Left ventricle myocardium inferior (tissue), 1 donor: ENCODE results near the gene GTF2F1. TPM values are rescaled to one million over a fixed set of nuclear protein-coding genes. Genes with fewer than 3 reads are reported as not detected.

Experiments
- DNase-seq: peaks from one replicate; pipeline ENCODE4 v3.0.0-alpha.2; 2020
- H3K27ac ChIP-seq: fragments of 200-600 bp; replicated peaks from 2 replicates; pipeline ENCODE4 v1.8.0; 2021
- H3K27me3 ChIP-seq: fragments of 200-600 bp; 2 replicates; pipeline ENCODE4 v1.8.0; 2021; ENCODE audit warnings: low read depth
- H3K36me3 ChIP-seq: fragments of 200-600 bp; 2 replicates; pipeline ENCODE4 v1.8.0; 2021
- H3K4me1 ChIP-seq: fragments of 200-600 bp; 2 replicates; pipeline ENCODE4 v1.8.0; 2021
- H3K4me3 ChIP-seq: fragments of 200-600 bp; 2 replicates; pipeline ENCODE4 v1.8.0; 2021; ENCODE audit warnings: mild to moderate bottlenecking, moderate library complexity
- H3K9me3 ChIP-seq: fragments of 200-600 bp; replicated peaks from 2 replicates; pipeline ENCODE4 v1.8.0; 2021
- CTCF ChIP-seq: fragments of 200-600 bp; IDR thresholded peaks from 2 replicates; pipeline ENCODE4 v1.8.0; 2021; ENCODE audit warnings: antibody characterized with exemption, mild to moderate bottlenecking, borderline replicate concordance
- intact Hi-C: fragments of 100-400 bp; cut with micrococcal nuclease; formaldehyde crosslinking; loops from one replicate; pipeline ENCODE4 v1.11.0; 2022
- total RNA-seq: library from RNA; stranded (reverse); fragmentation: NEBNext Ultra II Directional; extraction: Animal tissue kit (Norgen Biotek cat#: 25700); gene quantifications from one replicate; pipeline ENCODE4 v1.2.1, GENCODE V29; 2021
- donor health status: DM: no; HTN: yes; CAD: no; lungs with severe emphysema.

Gene GTF2F1
- total RNA-seq, 1 donor from 2014 or later, result 33.8 TPM

- no peak overlapping the region for H3K27ac ChIP-seq
- peaks cover 93% of the 10 kb centered on the region for H3K36me3 ChIP-seq
- intact Hi-C loops, result no loop called here
Measured at GRCh38 chr19:6383188-6383587, 9.8 kb downstream of the GTF2F1 start.

GRCh38 chr19:6381030-6381750 is 11.8 kb downstream of the GTF2F1 start:
- no peaks in the 10 kb centered on the region for H3K27me3 ChIP-seq
- no peak for TF ChIP-seq CTCF
- H3K27ac ChIP-seq, result no peak overlapping the region
- peaks cover 77% of the 10 kb centered on the region for H3K36me3 ChIP-seq
- DNase-seq, result no peak
- H3K9me3 ChIP-seq, result peaks cover 7% of the 10 kb centered on the region
- intact Hi-C loops, result no loop called here
- H3K4me3 ChIP-seq, result no peak overlapping the region
- peaks cover under 1% of the 10 kb centered on the region for H3K4me1 ChIP-seq

More at GRCh38 chr19:6383188-6383587, 9.8 kb downstream of the GTF2F1 start:
- DNase-seq, result no peak
- no peak for TF ChIP-seq CTCF
- Histone ChIP-seq H3K4me1 (no peaks in the 10 kb centered on the region), H3K9me3 (peaks cover 7% of the 10 kb centered on the region), H3K4me3 (no peak overlapping the region), H3K27me3 (no peaks in the 10 kb centered on the region)

- Histone ChIP-seq H3K4me1 (peaks cover 4% of the 10 kb centered on the region), H3K4me3 (no peak overlapping the region), H3K36me3 (peaks cover 70% of the 10 kb centered on the region), H3K27me3 (no peaks in the 10 kb centered on the region), H3K9me3 (peaks cover 7% of the 10 kb centered on the region), H3K27ac (no peak overlapping the region)
- no peak for DNase-seq
- no peak for TF ChIP-seq CTCF
- intact Hi-C loops, result no loop called here
Measured at GRCh38 chr19:6379744-6380143, 13.2 kb downstream of the GTF2F1 start.

- Histone ChIP-seq H3K9me3 (peaks cover 7% of the 10 kb centered on the region), H3K4me3 (no peak overlapping the region), H3K27ac (no peak overlapping the region), H3K27me3 (no peaks in the 10 kb centered on the region), H3K36me3 (peaks cover 62% of the 10 kb centered on the region), H3K4me1 (peaks cover 13% of the 10 kb centered on the region)
- intact Hi-C loops, result no loop called here
- TF ChIP-seq CTCF, result no peak
- DNase-seq, result no peak
Measured at GRCh38 chr19:6378486-6378885, 14.5 kb downstream of the GTF2F1 start.

GRCh38 chr19:6378041-6378440 is 14.9 kb downstream of the GTF2F1 start:
- Histone ChIP-seq H3K9me3 (peaks cover 7% of the 10 kb centered on the region), H3K27ac (no peak overlapping the region), H3K27me3 (no peaks in the 10 kb centered on the region), H3K4me1 (peaks cover 14% of the 10 kb centered on the region), H3K4me3 (no peak overlapping the region), H3K36me3 (peaks cover 58% of the 10 kb centered on the region)
- intact Hi-C loops, result no loop called here
- no peak for TF ChIP-seq CTCF
- no peak for DNase-seq
